MG63 (cell line): ENCODE measurements around the gene EPHB1. TPM values are rescaled to one million over a fixed set of nuclear protein-coding genes. Genes with fewer than 3 reads are reported as not detected.

ENCODE experiments used
- DNase-seq: peaks from one replicate; pipeline ENCODE4 v3.0.0-alpha.2; 2020
- H3K27me3 ChIP-seq: fragments of 250-450 bp; sonication (Bioruptor Pico); 2 replicates; pipeline ENCODE4 v1.5.1; 2020; ENCODE audit warnings: mild to moderate bottlenecking, moderate library complexity
- H3K36me3 ChIP-seq: fragments of 250-450 bp; sonication (Bioruptor Pico); 2 replicates; pipeline ENCODE4 v1.5.1; 2020; ENCODE audit warnings: mild to moderate bottlenecking, moderate library complexity
- H3K4me3 ChIP-seq: fragments of 250-450 bp; sonication (Bioruptor Pico); 2 replicates; pipeline ENCODE4 v1.5.1; 2020; ENCODE audit warnings: mild to moderate bottlenecking, moderate library complexity
- H3K9me3 ChIP-seq: fragments of 250-450 bp; sonication (Bioruptor Pico); 2 replicates; pipeline ENCODE4 v1.5.1; 2020; ENCODE audit warnings: mild to moderate bottlenecking, moderate library complexity
- total RNA-seq: library from RNA; depleted of rRNA; stranded (reverse); fragments of >200 nt; shearing (Covaris generic); gene quantifications from 2 replicates; pipeline ENCODE4 v1.2.3, GENCODE V29; 2014; ENCODE audit warnings: low replicate concordance

EPHB1 gene
- total RNA-seq, 1 experiment from 2014 or later: not detected

- no peak for DNase-seq
- Histone ChIP-seq H3K36me3 (no peaks in the 10 kb centered on the region), H3K27me3 (peaks cover 3% of the 10 kb centered on the region), H3K4me3 (no peak overlapping the region), H3K9me3 (no peaks in the 10 kb centered on the region)
Observed at GRCh38 chr3:135125171-135125801, 330.2 kb downstream of the EPHB1 start.

DNA sequence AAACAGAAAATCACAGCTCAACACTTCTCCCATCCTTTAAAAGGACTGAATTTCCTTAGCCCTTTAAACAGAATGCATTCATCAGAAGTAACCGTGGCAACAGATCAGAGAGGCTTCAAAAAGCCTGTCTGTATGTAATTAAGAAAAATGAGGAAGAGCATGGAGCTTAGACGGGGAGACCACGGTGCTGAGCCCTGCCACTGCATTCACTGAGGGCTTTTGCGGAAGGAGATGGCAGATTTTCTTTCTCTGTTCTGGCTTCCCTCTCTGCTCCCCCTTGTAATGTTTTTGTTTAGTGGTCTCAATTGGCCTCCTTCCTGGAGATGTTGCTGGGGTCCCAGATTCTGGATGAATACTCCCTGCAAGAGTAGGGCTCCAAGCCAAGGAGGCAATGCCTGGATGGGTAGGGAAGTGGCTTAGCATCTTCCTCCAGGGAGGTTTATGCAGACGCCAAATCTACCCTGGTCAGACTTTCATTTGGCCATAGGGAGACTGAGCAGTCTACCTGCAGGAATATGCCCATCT lies 332.9 kb downstream of the EPHB1 start:
- Histone ChIP-seq H3K9me3 (no peaks in the 10 kb centered on the region), H3K4me3 (no peak overlapping the region), H3K27me3 (peaks cover 3% of the 10 kb centered on the region), H3K36me3 (no peaks in the 10 kb centered on the region)
- no peak for DNase-seq

DNA sequence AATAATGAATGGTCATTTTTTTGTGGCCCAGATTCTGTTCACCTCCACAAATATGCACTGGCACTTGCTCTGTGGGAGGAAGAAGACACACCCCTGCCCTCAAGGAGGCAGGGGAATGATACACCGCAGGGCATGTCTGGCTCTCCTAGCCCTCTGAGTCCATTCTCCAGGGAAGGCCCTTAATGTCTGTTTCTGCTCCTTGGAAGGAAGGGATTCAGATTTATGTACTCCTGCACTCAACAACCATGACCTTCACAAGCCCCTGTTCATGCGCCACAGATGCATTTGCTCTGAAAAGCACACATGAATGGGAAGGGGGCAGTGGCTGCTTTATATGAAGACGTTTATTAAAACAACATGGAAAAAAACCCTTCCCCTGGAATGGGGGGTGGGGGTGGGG lies 333.8 kb downstream of the EPHB1 start:
- Histone ChIP-seq H3K4me3 (no peak overlapping the region), H3K9me3 (no peaks in the 10 kb centered on the region)
- DNase-seq: no peak

GRCh38 chr3:135131290-135131689 lies 336.2 kb downstream of the EPHB1 start:
- Histone ChIP-seq H3K4me3 (no peak overlapping the region), H3K36me3 (no peaks in the 10 kb centered on the region), H3K27me3 (peaks cover 3% of the 10 kb centered on the region), H3K9me3 (no peaks in the 10 kb centered on the region)
- no peak for DNase-seq

More for the DNA sequence above, 333.8 kb downstream of the EPHB1 start:
- H3K27me3 ChIP-seq: peaks cover 3% of the 10 kb centered on the region
- H3K36me3 ChIP-seq: no peaks in the 10 kb centered on the region

DNA sequence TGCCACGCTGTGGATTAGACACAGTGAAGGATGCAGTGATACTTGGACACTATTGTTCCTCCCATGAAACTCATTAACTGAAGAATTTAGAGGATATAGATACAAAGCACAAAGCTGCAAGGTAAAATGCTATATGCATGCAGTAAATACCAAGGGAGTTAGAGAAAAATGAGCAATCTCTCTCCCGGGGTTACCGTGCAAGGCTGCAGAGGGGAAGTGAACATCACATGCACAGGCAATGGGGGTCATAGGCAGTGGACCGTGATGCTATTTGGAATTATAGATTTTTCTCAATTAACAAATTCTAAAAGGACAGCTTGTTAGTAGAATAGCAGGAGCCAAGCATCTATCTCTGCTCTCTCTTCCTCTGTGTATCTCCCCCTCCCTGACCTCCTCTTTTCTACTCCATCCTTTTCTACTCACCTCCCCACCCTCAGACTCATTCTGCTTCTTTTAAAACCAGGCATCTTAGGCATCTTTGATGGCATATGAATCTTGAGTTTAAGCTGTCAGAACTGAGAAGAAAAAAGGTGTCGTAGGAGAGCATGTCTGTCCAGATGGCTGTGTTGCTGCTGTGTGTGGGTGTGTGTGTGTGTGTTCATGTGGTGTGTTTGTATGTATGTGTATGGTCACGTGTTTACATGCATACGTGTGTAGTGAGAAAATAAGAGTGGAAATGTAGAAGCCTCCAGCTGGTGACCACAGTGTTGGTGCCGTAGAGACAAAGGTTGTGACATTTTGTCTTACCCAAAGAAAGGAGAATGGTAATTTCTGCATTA lies 339.0 kb downstream of the EPHB1 start:
- no peaks in the 10 kb centered on the region for H3K36me3 ChIP-seq
- DNase-seq: no peak
- no peak overlapping the region for H3K4me3 ChIP-seq
- H3K9me3 ChIP-seq: no peaks in the 10 kb centered on the region
- no peaks in the 10 kb centered on the region; the same call in none of the 2 replicates for H3K27me3 ChIP-seq

- Histone ChIP-seq H3K4me3 (no peak overlapping the region), H3K36me3 (no peaks in the 10 kb centered on the region), H3K27me3 (no peaks in the 10 kb centered on the region; the same call in none of the 2 replicates), H3K9me3 (no peaks in the 10 kb centered on the region)
- DNase-seq: no peak
Observed at GRCh38 chr3:135134684-135135075, 339.6 kb downstream of the EPHB1 start.

GRCh38 chr3:135135445-135135844 lies 340.4 kb downstream of the EPHB1 start:
- DNase-seq: no peak
- Histone ChIP-seq H3K27me3 (no peaks in the 10 kb centered on the region; the same call in none of the 2 replicates), H3K9me3 (no peaks in the 10 kb centered on the region), H3K4me3 (no peak overlapping the region), H3K36me3 (no peaks in the 10 kb centered on the region)

DNA sequence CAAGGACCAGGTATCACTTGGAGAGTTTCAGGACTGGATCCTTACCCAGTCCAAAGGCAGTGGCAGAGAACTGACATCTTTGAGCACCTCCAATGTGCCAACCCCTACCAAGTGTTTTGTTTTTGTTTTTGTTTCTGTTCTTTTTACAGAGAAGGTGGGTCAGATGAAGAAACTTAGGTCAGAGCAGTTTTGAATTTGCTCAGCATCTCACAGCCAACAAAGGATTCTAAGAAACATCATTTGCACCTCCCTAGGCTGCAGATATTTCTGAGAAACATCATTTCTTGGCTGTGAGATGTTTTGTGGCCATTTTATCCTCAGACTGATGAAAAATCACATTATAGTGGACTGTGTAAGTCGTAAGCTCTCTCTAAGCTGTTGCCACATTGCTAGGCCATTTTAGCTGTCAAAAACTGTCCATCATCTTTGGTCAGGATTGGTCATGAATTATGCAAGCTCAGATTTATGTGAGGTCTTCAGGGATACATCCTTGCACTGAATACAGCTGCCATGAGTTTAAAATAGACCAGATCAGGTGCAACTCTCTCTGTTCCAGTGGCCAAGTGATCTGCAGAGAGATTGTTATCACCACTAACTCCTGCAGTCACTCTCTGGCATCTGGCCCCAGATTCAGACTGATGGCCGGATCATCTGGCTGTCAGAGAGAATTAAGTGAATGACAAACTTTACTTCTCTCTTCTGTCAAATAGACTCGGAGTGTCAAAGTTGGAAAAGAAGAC lies 341.5 kb downstream of the EPHB1 start:
- H3K4me3 ChIP-seq: no peak overlapping the region
- DNase-seq: no peak
- no peaks in the 10 kb centered on the region for H3K9me3 ChIP-seq

GRCh38 chr3:135137296-135137695 lies 342.2 kb downstream of the EPHB1 start:
- no peaks in the 10 kb centered on the region; the same call in 1 of the 2 replicates for H3K27me3 ChIP-seq
- H3K4me3 ChIP-seq: no peak overlapping the region
- no peaks in the 10 kb centered on the region for H3K36me3 ChIP-seq
- DNase-seq: no peak
- no peaks in the 10 kb centered on the region for H3K9me3 ChIP-seq

More for the DNA sequence above, 341.5 kb downstream of the EPHB1 start:
- no peaks in the 10 kb centered on the region; the same call in none of the 2 replicates for H3K27me3 ChIP-seq
- no peaks in the 10 kb centered on the region for H3K36me3 ChIP-seq

- no peaks in the 10 kb centered on the region; the same call in 1 of the 2 replicates for H3K27me3 ChIP-seq
- no peak overlapping the region for H3K4me3 ChIP-seq
- DNase-seq: no peak
- no peaks in the 10 kb centered on the region for H3K36me3 ChIP-seq
- no peaks in the 10 kb centered on the region for H3K9me3 ChIP-seq
Observed at GRCh38 chr3:135138776-135139175, 343.7 kb downstream of the EPHB1 start.

- Histone ChIP-seq H3K4me3 (no peak overlapping the region), H3K36me3 (no peaks in the 10 kb centered on the region), H3K9me3 (no peaks in the 10 kb centered on the region), H3K27me3 (no peaks in the 10 kb centered on the region; the same call in 1 of the 2 replicates)
- no peak for DNase-seq
Observed at GRCh38 chr3:135140591-135140990, 345.5 kb downstream of the EPHB1 start.

- no peak for DNase-seq
- Histone ChIP-seq H3K9me3 (no peaks in the 10 kb centered on the region), H3K27me3 (peaks cover under 1% of the 10 kb centered on the region; the same call in 1 of the 2 replicates), H3K36me3 (no peaks in the 10 kb centered on the region), H3K4me3 (no peak overlapping the region)
Observed at GRCh38 chr3:135141160-135141559, 346.1 kb downstream of the EPHB1 start.

DNA sequence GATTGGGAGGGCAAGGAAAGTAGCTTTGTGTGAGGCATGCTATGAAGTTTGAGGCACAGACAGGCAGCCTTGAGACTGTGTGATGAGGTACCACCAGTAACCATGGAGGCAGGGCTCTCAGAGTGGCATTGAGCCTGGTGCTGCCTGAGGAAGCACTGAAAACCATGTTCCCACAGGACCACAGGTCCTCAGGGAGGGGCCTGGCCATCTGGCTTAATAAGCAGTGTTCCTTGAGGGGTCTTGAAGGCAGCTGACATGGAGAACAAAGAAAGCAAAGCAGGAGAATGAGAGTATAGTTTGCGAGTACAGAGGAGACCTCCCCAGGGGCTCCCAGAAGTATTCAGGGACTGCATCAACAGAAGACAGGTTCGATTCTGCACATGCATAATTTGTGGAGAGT lies 346.6 kb downstream of the EPHB1 start:
- H3K36me3 ChIP-seq: no peaks in the 10 kb centered on the region
- H3K9me3 ChIP-seq: no peaks in the 10 kb centered on the region
- DNase-seq: no peak
- H3K27me3 ChIP-seq: peaks cover 3% of the 10 kb centered on the region; the same call in 1 of the 2 replicates
- no peak overlapping the region for H3K4me3 ChIP-seq

- Histone ChIP-seq H3K36me3 (no peaks in the 10 kb centered on the region), H3K4me3 (no peak overlapping the region), H3K9me3 (no peaks in the 10 kb centered on the region), H3K27me3 (peaks cover 3% of the 10 kb centered on the region; the same call in 1 of the 2 replicates)
- DNase-seq: no peak
Observed at GRCh38 chr3:135142530-135142929, 347.5 kb downstream of the EPHB1 start.

GRCh38 chr3:135143474-135143873 lies 348.4 kb downstream of the EPHB1 start:
- no peak overlapping the region for H3K4me3 ChIP-seq
- no peak for DNase-seq
- no peaks in the 10 kb centered on the region for H3K36me3 ChIP-seq
- H3K9me3 ChIP-seq: no peaks in the 10 kb centered on the region
- peaks cover 3% of the 10 kb centered on the region; the same call in 1 of the 2 replicates for H3K27me3 ChIP-seq

DNA sequence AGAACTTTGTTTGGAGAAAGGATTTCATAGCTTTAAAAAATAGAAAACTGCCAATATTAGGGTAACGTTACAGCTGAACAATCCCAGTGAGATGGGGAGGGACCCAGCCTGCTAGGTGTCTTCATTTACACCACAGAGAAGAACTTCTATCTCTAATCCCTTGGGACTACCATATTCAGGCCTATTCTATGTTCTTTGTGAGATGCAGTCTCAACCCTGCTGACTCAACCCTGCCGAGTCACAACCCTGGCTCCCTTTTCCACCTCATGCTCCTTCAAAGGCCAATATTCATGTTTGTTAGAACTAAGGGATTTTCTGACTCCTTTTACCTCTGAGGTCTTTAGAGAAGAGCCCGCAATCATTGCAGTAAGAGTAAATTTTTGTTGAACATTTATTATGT lies 350.5 kb downstream of the EPHB1 start:
- DNase-seq: no peak
- Histone ChIP-seq H3K9me3 (no peaks in the 10 kb centered on the region), H3K4me3 (no peak overlapping the region), H3K27me3 (peaks cover 3% of the 10 kb centered on the region; the same call in 1 of the 2 replicates), H3K36me3 (no peaks in the 10 kb centered on the region)

DNA sequence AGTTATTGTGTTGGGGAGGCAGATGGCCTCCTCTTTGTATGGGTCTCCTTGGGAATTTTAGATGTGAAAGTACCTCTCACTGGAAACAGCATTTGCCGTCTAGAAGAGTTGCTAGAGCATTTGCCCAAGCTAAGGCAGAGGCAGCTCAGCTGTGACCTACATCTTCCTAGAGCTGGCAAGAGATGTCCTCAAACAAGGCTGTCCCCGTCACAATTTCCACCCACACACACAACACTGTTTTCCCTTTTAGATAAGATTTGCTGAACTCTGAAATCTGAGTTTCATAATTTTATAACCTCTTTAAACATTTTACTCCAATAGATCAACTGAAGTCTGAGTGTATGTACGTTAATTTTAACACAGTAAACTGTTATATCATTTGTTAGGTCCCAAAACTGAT lies 352.6 kb downstream of the EPHB1 start:
- Histone ChIP-seq H3K9me3 (no peaks in the 10 kb centered on the region), H3K36me3 (no peaks in the 10 kb centered on the region), H3K27me3 (0 out of 2 replicates have a peak, but pooled peaks cover 3% of the 10 kb centered on the region), H3K4me3 (no peak overlapping the region)
- DNase-seq: no peak
